ENCODE measurements around the gene MEF2D.

Gene MEF2D

DNA sequence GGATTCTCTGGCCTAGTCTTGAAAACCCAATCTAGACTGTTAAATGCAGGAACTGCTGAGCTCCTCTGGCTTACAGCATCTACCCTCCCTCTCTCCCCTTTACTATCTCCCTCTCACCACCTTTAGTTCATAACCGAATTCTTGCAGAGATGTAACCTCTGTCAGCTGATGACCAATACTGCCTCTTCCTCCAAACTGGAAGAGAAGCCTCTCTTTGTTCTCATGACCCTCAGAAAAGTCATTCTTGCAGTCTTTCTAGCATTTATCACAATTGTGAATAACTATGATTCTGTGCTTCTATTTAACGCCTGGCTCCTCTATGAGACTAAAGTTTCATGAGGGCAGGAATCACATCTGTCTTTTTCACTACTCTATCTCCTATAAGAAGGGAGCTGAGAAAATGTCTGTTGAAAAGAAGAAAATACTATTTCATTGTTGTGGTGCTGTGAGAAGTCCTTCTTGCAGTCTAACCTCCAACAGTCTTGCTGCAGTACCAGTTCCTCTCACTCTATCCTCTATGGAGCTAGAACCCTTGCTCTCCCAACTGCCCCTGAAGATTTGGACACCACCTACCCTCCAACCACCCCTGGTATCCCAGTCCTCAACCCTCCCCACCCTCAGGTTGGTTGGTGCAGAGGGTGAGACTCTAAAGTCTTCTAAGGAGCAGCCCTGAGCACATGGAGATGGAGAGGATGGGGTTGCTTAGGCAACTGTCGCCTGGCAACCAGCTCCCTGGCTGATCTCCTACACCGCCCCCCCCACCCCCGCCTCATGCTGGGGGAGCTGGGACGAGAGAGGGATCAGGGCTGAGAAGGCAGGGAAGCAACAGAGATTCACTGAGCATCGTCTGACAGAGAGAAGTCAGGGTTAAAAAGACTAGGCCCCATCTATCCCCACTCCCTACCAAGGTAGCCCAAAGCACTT is 13.9 kb downstream of the MEF2D start:
- TF ChIP-seq CTCF (IDR thresholded peaks at IDR 0.05; ENCODE audit: low read depth, low read length), result no peak
- H3K4me3 ChIP-seq (replicated peaks in 1 of 2; ENCODE audit: low read depth in 2 of 2, low read length in 2 of 2), result no peak overlapping the region
- no peak for DNase-seq (ENCODE audit: low read depth in 2 of 2)

GRCh38 chr1:156485984-156486383 is 14.6 kb downstream of the MEF2D start:
- no peak for DNase-seq (ENCODE audit: low read depth in 2 of 2)
- H3K4me3 ChIP-seq (replicated peaks in 1 of 2; ENCODE audit: low read depth in 2 of 2, low read length in 2 of 2), result no peak overlapping the region
- no peak for TF ChIP-seq CTCF (IDR thresholded peaks at IDR 0.05; ENCODE audit: low read depth, low read length)

GRCh38 chr1:156484480-156485058 is 16.0 kb downstream of the MEF2D start:
- no peak for TF ChIP-seq CTCF (IDR thresholded peaks at IDR 0.05; ENCODE audit: low read depth, low read length)
- no peak overlapping the region for H3K4me3 ChIP-seq (replicated peaks in 1 of 2; ENCODE audit: low read depth in 2 of 2, low read length in 2 of 2)
- DNase-seq (ENCODE audit: low read depth in 2 of 2), result no peak

- H3K4me3 ChIP-seq (replicated peaks in 1 of 2; ENCODE audit: low read depth in 2 of 2, low read length in 2 of 2), result no peak overlapping the region
- no peak for DNase-seq (ENCODE audit: low read depth in 2 of 2)
- TF ChIP-seq CTCF (IDR thresholded peaks at IDR 0.05; ENCODE audit: low read depth, low read length), result no peak
Observed at GRCh38 chr1:156483397-156483796, 17.2 kb downstream of the MEF2D start.

DNA sequence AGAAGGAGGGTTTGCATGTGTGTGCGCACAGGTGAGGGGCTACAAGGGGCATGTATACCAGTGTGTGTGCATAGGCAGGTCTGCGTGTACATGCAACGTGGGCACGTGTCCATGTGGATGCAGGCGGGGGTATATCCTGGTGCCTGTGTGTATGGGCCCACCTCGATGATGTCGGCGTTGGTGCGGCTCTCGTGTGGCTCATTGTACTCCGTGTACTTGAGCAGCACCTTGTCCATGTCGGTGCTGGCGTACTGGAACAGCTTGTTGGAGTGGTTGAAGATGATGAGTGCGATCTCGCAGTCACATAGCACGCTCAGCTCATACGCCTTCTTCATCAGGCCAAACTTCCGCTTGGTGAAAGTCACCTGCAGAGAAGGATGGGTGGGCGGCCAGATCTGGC is 18.3 kb downstream of the MEF2D start:
- DNase-seq (ENCODE audit: low read depth in 2 of 2), result no peak
- TF ChIP-seq CTCF (IDR thresholded peaks at IDR 0.05; ENCODE audit: low read depth, low read length), result no peak
- H3K4me3 ChIP-seq (replicated peaks in 1 of 2; ENCODE audit: low read depth in 2 of 2, low read length in 2 of 2), result no peak overlapping the region

DNA sequence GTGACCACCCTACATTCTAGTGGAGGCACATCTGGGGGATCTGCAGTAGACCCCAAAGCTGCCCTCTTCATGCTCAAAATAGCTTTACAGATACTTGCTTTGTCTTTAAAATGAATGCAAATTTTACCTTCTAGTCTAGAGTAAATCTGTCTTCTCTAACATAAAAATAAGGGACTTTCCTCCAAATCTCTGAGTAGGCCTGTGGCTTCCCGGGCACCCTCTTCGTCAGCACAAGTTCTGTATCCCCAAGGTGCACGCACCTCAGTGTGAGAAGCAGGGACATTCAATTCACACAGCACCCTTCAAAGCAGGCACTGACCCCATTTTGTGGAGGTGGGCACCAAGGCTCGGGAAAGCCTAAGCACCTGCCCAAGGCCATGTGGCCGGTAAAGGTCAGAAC is 19.0 kb downstream of the MEF2D start:
- DNase-seq (ENCODE audit: low read depth in 2 of 2), result no peak
- TF ChIP-seq CTCF (IDR thresholded peaks at IDR 0.05; ENCODE audit: low read depth, low read length), result no peak
- no peak overlapping the region for H3K4me3 ChIP-seq (replicated peaks in 1 of 2; ENCODE audit: low read depth in 2 of 2, low read length in 2 of 2)
